Omental fat pad (tissue), 4 donors: ENCODE data around the gene RGS6. TPM values are rescaled to one million over a fixed set of nuclear protein-coding genes. Genes with fewer than 3 reads are reported as not detected.

Experiments
- ATAC-seq: fragments of 150-250 bp; one replicate; pipeline ENCODE4 v1.9.1; 2016; ENCODE audit warnings: mild to moderate bottlenecking, moderate library complexity; ENCODE audit not compliant: low FRiP score
- DNase-seq: peaks from one replicate; pipeline ENCODE4 v3.0.0-alpha.2; 2019; ENCODE audit warnings: low spot score
- CTCF ChIP-seq, 3 donors: fragments of 450-650 bp; IDR thresholded peaks; one replicate each; pipeline ENCODE4 v1.5.1; 2016 to 2017; ENCODE audit warnings: antibody characterized with exemption in 3 of 3, mild to moderate bottlenecking in 3 of 3, moderate library complexity in 2 of 3
- total RNA-seq, 4 donors: library from RNA; depleted of rRNA; stranded (reverse); fragments of >200 nt; gene quantifications; one replicate each; pipeline ENCODE4 v1.1.0, GENCODE V29; 2016

RGS6 gene
- total RNA-seq, 4 donors from 2014 or later = 5.2 to 27.3 (median 6.9) TPM

- DNase-seq (no peak), ATAC-seq (no peak)
- TF ChIP-seq CTCF (IDR thresholded peaks at IDR 0.05) = no peak
Observed at GRCh38 chr14:72142328-72142727, 210.1 kb downstream of the RGS6 start.

- TF ChIP-seq CTCF (IDR thresholded peaks at IDR 0.05) = no peak
- no peak for ATAC-seq
- no peak for DNase-seq
Observed at GRCh38 chr14:72146241-72146640, 214.0 kb downstream of the RGS6 start.

- ATAC-seq (no peak), DNase-seq (no peak)
Observed at GRCh38 chr14:72154645-72155378, 222.6 kb downstream of the RGS6 start.

GRCh38 chr14:72155379-72155993 is 223.3 kb downstream of the RGS6 start:
- no peak for TF ChIP-seq CTCF (IDR thresholded peaks at IDR 0.05)
- ATAC-seq (no peak), DNase-seq (no peak)

More at GRCh38 chr14:72154645-72155378, 222.6 kb downstream of the RGS6 start:
- no peak for TF ChIP-seq CTCF (IDR thresholded peaks at IDR 0.05)

GRCh38 chr14:72164420-72165228 is 232.4 kb downstream of the RGS6 start:
- no peak for TF ChIP-seq CTCF (IDR thresholded peaks at IDR 0.05)
- DNase-seq (no peak), ATAC-seq (no peak)

GRCh38 chr14:72165229-72165698 is 233.0 kb downstream of the RGS6 start:
- no peak for ATAC-seq
- no peak for TF ChIP-seq CTCF (IDR thresholded peaks at IDR 0.05)

More at GRCh38 chr14:72165229-72165698, 233.0 kb downstream of the RGS6 start:
- no peak for DNase-seq
